LNCAP (cell line): Measurements from ENCODE around the gene DOP1A.

ENCODE experiments used
- TF ChIP-seq, protein P1 (sequence below): fragments of 450-650 bp; IDR thresholded peaks from 2 replicates; pipeline ENCODE4 v1.5.1; 2017; ENCODE audit warnings: mild to moderate bottlenecking

DOP1A gene

DNA sequence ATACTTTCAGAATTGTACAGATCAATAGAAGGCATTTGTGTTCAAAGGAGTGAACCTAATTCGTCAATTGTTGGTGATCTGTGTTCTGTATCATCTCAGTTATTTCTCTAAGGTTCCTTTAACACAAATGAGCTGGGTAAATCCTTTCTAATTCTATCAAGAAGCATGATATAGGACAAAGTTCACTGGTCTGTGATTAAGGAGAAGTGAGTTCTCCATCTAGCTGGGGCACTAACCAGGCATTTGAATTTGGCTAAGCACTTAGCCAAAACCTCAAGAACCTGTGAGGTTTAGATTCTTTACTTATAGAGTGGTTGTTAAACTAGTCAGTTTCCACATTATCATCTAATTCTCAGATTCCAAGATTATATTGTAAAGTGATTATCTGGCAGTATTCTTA is 50.3 kb downstream of the DOP1A start:
- TF ChIP-seq, protein P1, sequence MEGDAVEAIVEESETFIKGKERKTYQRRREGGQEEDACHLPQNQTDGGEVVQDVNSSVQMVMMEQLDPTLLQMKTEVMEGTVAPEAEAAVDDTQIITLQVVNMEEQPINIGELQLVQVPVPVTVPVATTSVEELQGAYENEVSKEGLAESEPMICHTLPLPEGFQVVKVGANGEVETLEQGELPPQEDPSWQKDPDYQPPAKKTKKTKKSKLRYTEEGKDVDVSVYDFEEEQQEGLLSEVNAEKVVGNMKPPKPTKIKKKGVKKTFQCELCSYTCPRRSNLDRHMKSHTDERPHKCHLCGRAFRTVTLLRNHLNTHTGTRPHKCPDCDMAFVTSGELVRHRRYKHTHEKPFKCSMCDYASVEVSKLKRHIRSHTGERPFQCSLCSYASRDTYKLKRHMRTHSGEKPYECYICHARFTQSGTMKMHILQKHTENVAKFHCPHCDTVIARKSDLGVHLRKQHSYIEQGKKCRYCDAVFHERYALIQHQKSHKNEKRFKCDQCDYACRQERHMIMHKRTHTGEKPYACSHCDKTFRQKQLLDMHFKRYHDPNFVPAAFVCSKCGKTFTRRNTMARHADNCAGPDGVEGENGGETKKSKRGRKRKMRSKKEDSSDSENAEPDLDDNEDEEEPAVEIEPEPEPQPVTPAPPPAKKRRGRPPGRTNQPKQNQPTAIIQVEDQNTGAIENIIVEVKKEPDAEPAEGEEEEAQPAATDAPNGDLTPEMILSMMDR = no peak

DNA sequence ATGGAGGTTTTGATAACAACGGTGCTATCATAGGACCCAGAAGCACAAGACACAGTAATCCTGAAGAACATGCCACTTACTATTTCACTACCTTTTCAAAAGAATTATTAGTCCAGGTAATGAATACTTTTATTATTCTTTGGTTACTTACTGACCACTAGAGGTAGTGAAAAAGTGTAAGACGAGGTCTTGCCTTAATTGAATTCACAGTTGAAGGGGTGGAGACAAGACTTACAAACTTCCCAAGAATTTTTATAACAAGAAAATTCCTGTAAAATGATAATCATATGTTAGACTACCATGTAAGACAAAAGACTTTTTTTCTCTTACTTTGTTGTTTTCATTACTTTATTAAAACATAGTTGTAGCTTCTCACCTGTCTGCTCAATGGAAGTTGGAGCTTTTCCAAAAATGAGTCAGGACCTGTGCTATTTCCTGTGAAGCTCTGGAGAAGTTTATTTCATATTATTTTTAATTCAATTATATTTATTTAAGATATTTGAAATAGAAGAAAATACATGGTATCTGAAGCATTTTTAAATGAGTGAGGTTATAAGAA is 52.4 kb downstream of the DOP1A start:
- TF ChIP-seq, protein P1 = no peak

DNA sequence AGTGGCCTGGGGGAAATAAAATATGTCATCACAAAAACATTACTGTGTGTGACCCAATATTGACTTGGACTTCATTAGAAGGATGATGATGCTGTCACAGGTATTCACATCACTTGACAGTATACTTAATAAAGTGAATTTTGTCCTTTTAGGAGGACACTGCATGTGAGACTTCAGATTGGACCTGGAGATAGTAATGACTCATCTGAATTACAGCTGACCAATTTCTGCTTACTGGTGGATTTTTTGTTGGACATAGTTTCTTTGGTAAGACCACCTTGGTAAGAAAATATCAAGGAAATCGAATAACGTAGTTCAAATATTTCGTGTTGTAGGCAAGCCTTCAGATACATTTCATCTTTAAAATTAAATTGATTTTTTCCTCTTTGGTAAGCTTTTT is 57.1 kb downstream of the DOP1A start:
- TF ChIP-seq, protein P1 = no peak

DNA sequence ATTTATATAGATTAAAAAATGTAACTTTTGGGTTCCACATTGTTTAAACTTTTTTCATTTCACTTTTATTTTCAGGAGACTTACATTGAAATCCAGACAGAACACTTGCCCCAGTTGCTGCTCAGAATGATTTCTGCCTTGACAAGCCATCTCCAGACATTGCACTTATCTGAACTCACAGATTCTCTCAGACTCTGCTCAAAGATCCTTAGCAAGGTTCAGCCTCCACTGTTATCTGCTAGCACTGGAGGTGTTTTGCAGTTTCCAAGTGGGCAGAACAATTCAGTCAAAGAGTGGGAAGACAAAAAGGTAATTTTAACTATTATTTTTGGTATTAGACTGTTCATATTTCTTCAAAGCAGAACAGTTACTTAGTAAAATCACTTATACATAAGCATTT is 58.0 kb downstream of the DOP1A start:
- TF ChIP-seq, protein P1 = no peak

DNA sequence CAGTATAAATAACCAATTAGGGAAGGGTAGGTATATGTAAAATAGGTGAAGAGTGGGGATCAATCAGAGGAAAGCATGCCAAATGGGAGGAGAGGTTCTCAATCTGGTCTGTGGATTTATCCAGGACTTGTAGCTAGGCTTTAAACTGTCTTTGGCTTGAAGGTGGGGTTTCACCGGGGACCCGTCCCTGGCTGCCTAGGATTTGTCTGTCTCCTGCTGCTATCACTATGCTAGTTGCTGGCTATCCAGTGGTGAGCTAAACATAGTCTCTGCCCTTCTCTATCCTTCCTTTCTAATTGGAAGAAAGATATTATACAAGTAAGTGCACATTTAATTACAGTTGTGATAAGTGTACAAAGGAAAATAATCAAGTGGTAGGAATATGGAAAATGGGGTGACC is 58.8 kb downstream of the DOP1A start:
- TF ChIP-seq, protein P1 = no peak

DNA sequence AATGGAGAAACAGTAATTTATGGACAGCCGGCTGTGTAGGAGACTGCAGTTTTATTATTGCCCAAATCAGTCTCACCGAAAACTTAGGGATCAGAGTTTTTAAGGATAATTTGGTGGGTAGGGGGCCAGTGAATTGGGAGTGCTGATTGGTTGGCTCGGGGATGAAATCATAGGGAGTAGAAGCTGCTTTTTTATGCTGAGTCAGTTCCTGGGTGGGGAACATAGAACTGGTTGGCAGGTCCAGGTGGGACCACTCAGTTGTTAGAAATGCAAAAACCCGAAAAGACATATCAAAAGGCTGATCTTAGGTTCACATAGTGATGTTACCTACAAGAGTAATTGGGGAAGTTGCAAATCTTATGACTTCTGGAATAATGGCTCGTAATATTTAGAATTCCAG is 59.3 kb downstream of the DOP1A start:
- TF ChIP-seq, protein P1 = no peak

DNA sequence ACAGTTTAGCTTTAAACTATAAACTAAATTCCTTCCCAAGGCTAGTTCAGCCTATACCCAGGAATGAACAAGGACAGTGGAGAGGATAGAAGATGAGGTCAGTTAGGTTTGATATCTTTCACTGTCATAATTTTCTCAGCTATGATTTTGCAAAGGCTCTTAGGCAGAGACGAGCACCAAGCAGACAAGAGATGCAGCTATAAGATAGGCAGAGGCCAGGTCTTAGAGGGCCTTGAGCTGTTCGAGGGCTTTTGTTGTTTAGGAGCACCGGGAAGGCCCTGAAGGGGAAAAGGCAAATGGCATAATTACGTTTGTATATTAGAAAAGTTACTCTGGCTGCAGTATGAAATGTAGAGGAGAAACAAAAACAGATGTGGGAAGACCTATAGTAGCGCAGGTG is 59.8 kb downstream of the DOP1A start:
- TF ChIP-seq, protein P1 = no peak

DNA sequence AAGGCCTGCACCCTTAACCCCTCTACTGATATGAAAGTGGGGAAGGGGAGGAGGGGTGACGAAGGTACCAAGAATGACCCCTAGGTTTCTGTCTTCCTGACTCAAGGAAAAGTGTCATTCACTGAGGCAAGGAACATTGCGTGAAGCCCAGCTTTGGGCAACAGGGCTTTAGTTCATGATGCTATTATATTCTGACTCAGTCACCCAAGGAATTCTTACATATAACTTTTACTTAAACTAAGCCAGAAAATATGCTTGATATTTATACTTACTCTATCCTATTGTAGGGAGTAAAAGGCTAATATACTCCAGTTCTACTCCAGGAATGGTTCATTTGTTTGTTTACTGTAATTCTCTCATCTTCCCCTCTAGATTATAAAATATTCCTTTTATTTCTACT is 60.5 kb downstream of the DOP1A start:
- TF ChIP-seq, protein P1 = no peak
